HepG2 (cell line): Measurements from ENCODE around the gene SLC1A4. TPM values are rescaled to one million over a fixed set of nuclear protein-coding genes. Genes with fewer than 3 reads are reported as not detected.

Source experiments
- AGO2 ChIP-seq: fragments of 200-400 bp; formaldehyde crosslinking; optimal IDR thresholded peaks from 2 replicates; pipeline ENCODE3; 2017; ENCODE audit warnings: mild to moderate bottlenecking, low read depth, low read length, moderate library complexity
- ATF2 ChIP-seq: sonication (generic); formaldehyde crosslinking; IDR thresholded peaks from 2 replicates; pipeline ENCODE4 v1.4.0; 2020; ENCODE audit warnings: missing genetic modification reagents
- CREB1 ChIP-seq, 2 experiments: fragments of 450-650 bp in 1 of 2; IDR thresholded peaks; 2 replicates each; pipeline ENCODE4 v1.6.1; 2016 to 2017; ENCODE audit warnings: control low read depth in 1 of 2, mild to moderate bottlenecking in 1 of 2, missing compliant biosample characterization in 1 of 2, missing genetic modification characterization in 1 of 2
- EZH2 ChIP-seq: conservative IDR thresholded peaks from 2 replicates; pipeline ENCODE4 v1.6.1; 2012; ENCODE audit warnings: mild to moderate bottlenecking, low read depth, low read length, moderate library complexity
- HMGA1 ChIP-seq: sonication (generic); formaldehyde crosslinking; conservative IDR thresholded peaks from 2 replicates; pipeline ENCODE4 v1.4.0; 2020; ENCODE audit warnings: missing genetic modification reagents
- NCOA2 ChIP-seq: sonication (generic); formaldehyde crosslinking; IDR thresholded peaks from 2 replicates; pipeline ENCODE4 v1.8.0; 2022; ENCODE audit warnings: inconsistent platforms
- PBX3 ChIP-seq: sonication (generic); formaldehyde crosslinking; IDR thresholded peaks from 2 replicates; pipeline ENCODE4 v1.8.1; 2023; ENCODE audit warnings: missing genetic modification reagents, inconsistent platforms, borderline replicate concordance
- PRDM15 ChIP-seq: sonication (generic); formaldehyde crosslinking; IDR thresholded peaks from 2 replicates; pipeline ENCODE4 v1.4.0; 2020; ENCODE audit warnings: missing genetic modification reagents
- ZBTB40 ChIP-seq, 2 experiments: fragments of 450-650 bp in 1 of 2; sonication (generic) in 1 of 2; formaldehyde crosslinking in 1 of 2; IDR thresholded peaks; 2 replicates each; pipeline versions ENCODE4 v1.6.1 to v1.8.0; 2016 to 2022; ENCODE audit warnings: antibody characterized with exemption in 1 of 2, mild to moderate bottlenecking in 1 of 2, missing genetic modification reagents in 1 of 2
- ZNF501 ChIP-seq: sonication (generic); formaldehyde crosslinking; IDR thresholded peaks from 2 replicates; pipeline ENCODE4 v1.5.1; 2020; ENCODE audit warnings: mild to moderate bottlenecking, moderate library complexity, missing genetic modification reagents
- ZNF713 ChIP-seq: sonication (generic); formaldehyde crosslinking; IDR thresholded peaks from 2 replicates; pipeline ENCODE4 v1.4.0; 2020; ENCODE audit warnings: mild to moderate bottlenecking, missing genetic modification reagents
- ZNF792 ChIP-seq: IDR thresholded peaks from 2 replicates; pipeline ENCODE4 v1.6.1; 2016
- ZNF841 ChIP-seq: sonication (generic); formaldehyde crosslinking; IDR thresholded peaks from 2 replicates; pipeline ENCODE4 v1.8.1; 2023; ENCODE audit warnings: missing genetic modification reagents, borderline replicate concordance
- polyA plus RNA-seq, 8 experiments: library from polyadenylated mRNA; depleted of rRNA in 3 of 8; stranded (reverse) in 7 of 8; unstranded in 1 of 8; fragments of >200 nt; fragmentation: Illumina TruSeq in 4 of 8; extraction: Trizol in 4 of 8; gene quantifications; 2 replicates each; pipeline versions ENCODE4 v1.2.1 to v1.2.3, GENCODE V29; 2011 to 2016; ENCODE audit warnings: low read depth in 4 of 8, missing spikeins in 1 of 8, mixed read lengths in 1 of 8; ENCODE audit not compliant: insufficient read depth in 1 of 8
- total RNA-seq, 5 experiments: library from RNA; depleted of rRNA; stranded (reverse); fragments of >200 nt; fragmentation: Illumina TruSeq; extraction: Trizol; gene quantifications; 2 replicates each; pipeline ENCODE4 v1.2.3, GENCODE V29; 2016; ENCODE audit warnings: low read depth in 1 of 5

Gene SLC1A4
- total and polyA plus RNA-seq, 2 of the 13 experiments (the other 11 are each of a cell fraction or from before 2014, with no cell fraction given): 21.0 to 39.6 TPM

GRCh38 chr2:64943387-64944150 is 45.6 kb upstream of the SLC1A4 start (continued):
- no peak for TF ChIP-seq ATF2 (CRISPR knock-in tag)
- TF ChIP-seq PRDM15 (CRISPR knock-in tag): no peak
- no peak for TF ChIP-seq AGO2
- TF ChIP-seq ZNF713: no peak
- TF ChIP-seq NCOA2 (CRISPR knock-in tag): peak; percentile 84
- TF ChIP-seq EZH2: no peak
- no peak for TF ChIP-seq ZNF841 (CRISPR knock-in tag)
- TF ChIP-seq CREB1 (IDR thresholded peaks at IDR 0.05): no peak
- TF ChIP-seq CREB1 (CRISPR knock-in tag; IDR thresholded peaks at IDR 0.05): no peak
- TF ChIP-seq HMGA1 (CRISPR knock-in tag): no peak
- TF ChIP-seq ZBTB40 (IDR thresholded peaks at IDR 0.05): no peak
- no peak for TF ChIP-seq ZBTB40 (CRISPR knock-in tag; IDR thresholded peaks at IDR 0.05)
- no peak for TF ChIP-seq PBX3 (CRISPR knock-in tag)
- TF ChIP-seq ZNF792 (CRISPR knock-in tag): no peak
- peak; percentile 53; the same call in 1 of the 2 replicates for TF ChIP-seq ZNF501 (CRISPR knock-in tag)
